GM12873 (cell line): ENCODE results near the gene PADI1.

Experiments used
- TF ChIP-seq, protein P1 (sequence below): IDR thresholded peaks from 2 replicates; pipeline ENCODE4 v1.5.1; 2012; ENCODE audit warnings: low read depth, mild to moderate bottlenecking, moderate library complexity, low read length, control low read depth; ENCODE audit not compliant: insufficient read depth; ENCODE audit errors: missing control alignments

The PADI1 gene

GRCh38 chr1:17233675-17234320 is 28.9 kb downstream of the PADI1 start:
- TF ChIP-seq, protein P1, sequence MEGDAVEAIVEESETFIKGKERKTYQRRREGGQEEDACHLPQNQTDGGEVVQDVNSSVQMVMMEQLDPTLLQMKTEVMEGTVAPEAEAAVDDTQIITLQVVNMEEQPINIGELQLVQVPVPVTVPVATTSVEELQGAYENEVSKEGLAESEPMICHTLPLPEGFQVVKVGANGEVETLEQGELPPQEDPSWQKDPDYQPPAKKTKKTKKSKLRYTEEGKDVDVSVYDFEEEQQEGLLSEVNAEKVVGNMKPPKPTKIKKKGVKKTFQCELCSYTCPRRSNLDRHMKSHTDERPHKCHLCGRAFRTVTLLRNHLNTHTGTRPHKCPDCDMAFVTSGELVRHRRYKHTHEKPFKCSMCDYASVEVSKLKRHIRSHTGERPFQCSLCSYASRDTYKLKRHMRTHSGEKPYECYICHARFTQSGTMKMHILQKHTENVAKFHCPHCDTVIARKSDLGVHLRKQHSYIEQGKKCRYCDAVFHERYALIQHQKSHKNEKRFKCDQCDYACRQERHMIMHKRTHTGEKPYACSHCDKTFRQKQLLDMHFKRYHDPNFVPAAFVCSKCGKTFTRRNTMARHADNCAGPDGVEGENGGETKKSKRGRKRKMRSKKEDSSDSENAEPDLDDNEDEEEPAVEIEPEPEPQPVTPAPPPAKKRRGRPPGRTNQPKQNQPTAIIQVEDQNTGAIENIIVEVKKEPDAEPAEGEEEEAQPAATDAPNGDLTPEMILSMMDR: no peak

DNA sequence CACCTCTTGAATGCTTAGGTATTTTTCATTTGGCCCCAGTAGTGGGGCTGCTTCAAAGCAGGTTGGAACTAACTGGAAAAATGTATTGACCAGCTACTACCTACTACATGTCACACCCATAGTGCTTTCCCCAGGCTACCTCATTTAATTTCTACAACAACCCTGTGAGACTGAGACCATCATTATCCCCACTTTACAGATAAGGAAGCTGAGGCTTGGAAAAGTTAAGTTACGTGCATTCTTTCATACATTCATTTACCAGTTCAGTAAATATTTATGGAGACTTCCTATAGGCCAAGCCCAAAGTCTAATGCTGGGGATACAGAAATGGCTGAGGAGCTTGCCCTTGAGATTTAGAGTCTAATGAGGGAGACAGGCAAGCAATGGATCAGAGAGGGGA is 29.5 kb downstream of the PADI1 start:
- TF ChIP-seq, protein P1: no peak

DNA sequence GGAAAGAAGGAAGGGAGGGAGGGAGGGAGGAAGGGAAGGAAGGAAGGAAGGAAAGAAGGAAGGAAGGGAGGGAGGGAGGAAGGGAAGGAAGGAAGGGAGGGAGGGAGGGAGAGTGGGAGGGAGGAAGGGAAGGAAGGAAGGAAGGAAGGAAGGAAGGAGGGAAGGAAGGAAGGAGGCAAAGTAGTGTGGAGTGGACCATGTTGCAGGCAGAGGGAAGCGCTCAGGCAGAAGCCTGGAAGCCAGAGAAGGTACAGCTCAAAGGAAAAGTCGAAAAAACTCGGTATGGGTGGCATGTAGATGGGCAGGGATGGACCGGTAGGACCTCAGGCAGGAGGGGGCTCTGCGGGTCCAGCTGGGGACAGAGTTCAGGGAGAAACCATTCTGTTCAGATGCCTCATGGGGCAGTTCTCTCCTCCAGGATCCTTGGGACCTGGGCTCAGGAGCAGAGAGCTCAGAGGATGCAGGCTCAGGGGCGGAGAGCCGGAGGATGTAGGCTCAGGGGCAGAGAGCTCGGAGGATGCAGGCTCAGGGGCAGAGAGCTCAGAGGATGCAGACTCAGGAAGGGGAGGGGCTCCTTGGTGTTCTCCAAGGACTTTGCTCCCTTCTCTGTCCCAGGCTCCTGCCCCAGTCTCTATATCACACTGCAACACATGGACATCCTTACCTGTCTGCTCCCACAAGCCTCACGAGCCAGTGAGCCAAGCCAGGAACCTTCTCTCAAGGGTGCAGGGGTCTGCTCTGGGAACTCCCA is 30.4 kb downstream of the PADI1 start:
- TF ChIP-seq, protein P1: no peak

DNA sequence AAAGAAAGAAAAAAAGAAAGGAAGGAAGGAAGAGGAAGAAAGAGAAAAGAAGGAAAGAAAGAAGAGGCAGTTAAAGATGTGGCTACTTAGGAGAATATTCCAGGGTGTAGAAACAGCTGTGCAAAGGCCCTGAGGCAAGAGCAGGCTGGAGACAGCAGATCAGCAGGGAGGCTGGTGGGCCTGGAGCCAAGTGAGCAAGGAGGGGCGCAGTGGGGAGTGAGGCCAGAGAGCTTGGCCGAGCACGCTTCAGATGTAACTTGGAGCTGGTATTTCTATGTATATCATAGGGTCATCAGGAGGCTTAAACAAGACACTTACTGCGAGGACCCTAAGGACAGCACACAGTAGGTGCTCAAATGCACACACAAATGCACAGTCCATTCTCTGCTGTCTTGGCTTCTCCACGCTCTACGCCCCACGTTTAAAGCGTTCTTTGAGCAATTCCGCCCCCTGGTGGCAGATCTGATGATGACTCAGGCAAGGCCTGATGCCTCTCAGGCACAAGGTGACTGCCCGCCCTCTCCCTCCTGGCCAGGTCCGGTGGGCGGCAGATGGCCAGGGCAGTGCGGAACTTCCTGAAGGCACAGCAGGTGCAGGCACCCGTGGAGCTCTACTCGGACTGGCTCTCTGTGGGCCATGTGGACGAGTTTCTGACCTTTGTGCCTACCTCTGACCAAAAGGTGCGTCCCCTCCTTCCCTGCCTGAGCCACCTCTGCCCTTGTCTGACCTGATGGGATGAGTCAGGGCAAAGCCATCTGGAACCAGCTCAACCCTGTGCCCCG is 32.0 kb downstream of the PADI1 start:
- TF ChIP-seq, protein P1: peak; percentile 89

- TF ChIP-seq, protein P1: no peak
Measured at GRCh38 chr1:17237561-17237903, 32.6 kb downstream of the PADI1 start.

DNA sequence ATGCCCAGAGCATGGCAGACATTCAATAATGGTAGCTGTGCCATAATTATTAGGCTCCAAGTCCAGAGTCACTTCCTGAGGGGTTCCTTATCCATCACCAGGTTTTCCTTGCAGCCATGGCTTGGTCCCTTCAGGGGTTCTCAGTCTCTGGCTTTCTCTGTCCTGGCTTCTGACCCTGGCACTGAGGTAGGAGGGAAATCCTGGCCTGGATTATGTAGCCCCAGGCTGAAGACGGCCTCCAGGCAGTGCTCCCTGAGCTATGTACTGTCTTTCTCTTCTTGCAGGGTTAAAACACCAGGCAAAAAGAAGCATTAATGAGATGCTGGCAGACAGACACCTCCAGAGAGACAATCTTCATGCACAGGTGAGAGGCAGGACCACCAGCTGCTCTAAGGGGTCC is 34.5 kb downstream of the PADI1 start:
- TF ChIP-seq, protein P1: no peak

GRCh38 chr1:17243274-17243673 is 38.3 kb downstream of the PADI1 start:
- TF ChIP-seq, protein P1: no peak
